H1 (cell line): ENCODE measurements around the gene VMP1.

Source experiments
- ATF2 ChIP-seq: IDR thresholded peaks from 2 replicates; pipeline ENCODE4 v1.6.1; 2012; ENCODE audit warnings: low read length, inconsistent platforms
- CHD2 ChIP-seq: IDR thresholded peaks from 2 replicates; pipeline ENCODE4 v1.6.1; 2012; ENCODE audit warnings: low read length, improper control_type of control experiment
- CTCF ChIP-seq, 3 experiments: IDR thresholded peaks; 1 replicate in 2 of 3; 2 replicates in 1 of 3; pipeline versions ENCODE4 v1.5.1 to v1.6.1; 2011; ENCODE audit warnings: low read length in 3 of 3, mild to moderate bottlenecking in 3 of 3, inconsistent platforms in 2 of 3, low read depth in 1 of 3, moderate library complexity in 1 of 3; ENCODE audit not compliant: insufficient read depth in 1 of 3; ENCODE audit errors: control extremely low read depth in 1 of 3
- EP300 ChIP-seq, 2 experiments: IDR thresholded peaks; 1 replicate in 1 of 2; 2 replicates in 1 of 2; pipeline ENCODE4 v1.6.1; 2011 to 2012; ENCODE audit warnings: low read depth in 2 of 2, low read length in 2 of 2, mild to moderate bottlenecking in 2 of 2, borderline replicate concordance in 1 of 2, inconsistent platforms in 1 of 2, moderate library complexity in 1 of 2
- EZH2 ChIP-seq: fragments of 200-600 bp; sonication (generic); IDR thresholded peaks from 2 replicates; pipeline ENCODE4 v1.7.1; 2012; ENCODE audit warnings: low read depth, mild to moderate bottlenecking, moderate library complexity, low read length, inconsistent platforms; ENCODE audit not compliant: severe bottlenecking
- FOSL1 ChIP-seq: IDR thresholded peaks from 2 replicates; pipeline ENCODE4 v1.6.1; 2011; ENCODE audit warnings: mild to moderate bottlenecking, low read depth, low read length, moderate library complexity; ENCODE audit not compliant: insufficient read depth
- GABPA ChIP-seq: IDR thresholded peaks from 2 replicates; pipeline ENCODE4 v1.6.1; 2011; ENCODE audit warnings: mild to moderate bottlenecking, low read length, moderate library complexity, borderline replicate concordance; ENCODE audit not compliant: insufficient read depth
- HDAC2 ChIP-seq, 2 experiments: fragments of 300-600 bp in 1 of 2; sonication (generic) in 1 of 2; IDR thresholded peaks; 2 replicates each; pipeline ENCODE4 v1.6.1; 2011 to 2012; ENCODE audit warnings: low read depth in 2 of 2, low read length in 2 of 2, mild to moderate bottlenecking in 2 of 2, moderate library complexity in 2 of 2, borderline replicate concordance in 1 of 2, inconsistent platforms in 1 of 2
- JUND ChIP-seq: IDR thresholded peaks from 2 replicates; pipeline ENCODE4 v1.6.1; 2011; ENCODE audit warnings: mild to moderate bottlenecking, improper control_type of control experiment, low read length
- POLR2A ChIP-seq, 2 experiments: IDR thresholded peaks; 1 replicate in 1 of 2; 2 replicates in 1 of 2; pipeline ENCODE4 v1.6.1; 2011; ENCODE audit warnings: low read depth in 2 of 2, low read length in 2 of 2, mild to moderate bottlenecking in 2 of 2; ENCODE audit errors: control extremely low read depth in 1 of 2
- TBP ChIP-seq: IDR thresholded peaks from 2 replicates; pipeline ENCODE4 v1.6.1; 2011; ENCODE audit warnings: low read depth, low read length, improper control_type of control experiment
- ZNF274 ChIP-seq: IDR thresholded peaks from 2 replicates; pipeline ENCODE4 v1.7.0; 2012; ENCODE audit warnings: low read length, borderline replicate concordance; ENCODE audit errors: extremely low read depth

- no peak for TF ChIP-seq FOSL1
- TF ChIP-seq EZH2, result no peak
- no peak for TF ChIP-seq ZNF274
- no peak for TF ChIP-seq GABPA
- TF ChIP-seq JUND, result no peak
- TF ChIP-seq EP300 (IDR thresholded peaks at IDR 0.05; ENCODE audit: borderline replicate concordance in 1 of 2, low read depth in 2 of 2, low read length in 2 of 2), result no peak
- TF ChIP-seq TBP, result no peak
- no peak for TF ChIP-seq POLR2A (IDR thresholded peaks at IDR 0.05; ENCODE audit: control extremely low read depth in 1 of 2, low read depth in 2 of 2, low read length in 2 of 2)
- TF ChIP-seq CTCF (IDR thresholded peaks at IDR 0.05; ENCODE audit: control extremely low read depth in 1 of 3, insufficient read depth in 1 of 3, low read depth in 1 of 3, low read length in 3 of 3), result no peak
- no peak for TF ChIP-seq ATF2
- TF ChIP-seq HDAC2 (IDR thresholded peaks at IDR 0.05; ENCODE audit: borderline replicate concordance in 1 of 2, low read depth in 2 of 2, low read length in 2 of 2), result no peak
- no peak for TF ChIP-seq CHD2
Measured at GRCh38 chr17:59743842-59744241, 36.4 kb downstream of the VMP1 start.
